D721Med (cell line): ENCODE data around the gene PLEKHN1.

Experiments used
- DNase-seq: peaks from one replicate; pipeline ENCODE4 v3.0.0; 2011; ENCODE audit warnings: low spot score; ENCODE audit not compliant: insufficient read length
- FAIRE-seq: peaks from 2 replicates; lab custom pipeline; 2011; peaks lifted over from hg19 to GRCh38; lab: Jason Lieb, UNC
- CTCF ChIP-seq: IDR thresholded peaks from 2 replicates; pipeline ENCODE4 v1.5.1; 2012; ENCODE audit warnings: mild to moderate bottlenecking, control low read depth; ENCODE audit not compliant: insufficient read depth; ENCODE audit errors: missing control alignments

Gene PLEKHN1

GRCh38 chr1:964691-965525, 1.4 kb upstream of the PLEKHN1 start:
- no peak for TF ChIP-seq CTCF
- DNase-seq: no peak
- no peak for FAIRE-seq

GRCh38 chr1:965526-966134, 652 bp upstream of the PLEKHN1 start:
- DNase-seq (no peak), FAIRE-seq (no peak)
- TF ChIP-seq CTCF: no peak

GRCh38 chr1:966704-967300, 520 bp downstream of the PLEKHN1 start:
- FAIRE-seq (no peak), DNase-seq (no peak)
- TF ChIP-seq CTCF: no peak

GRCh38 chr1:967466-968343, 1.4 kb downstream of the PLEKHN1 start:
- TF ChIP-seq CTCF: no peak
- no peak for FAIRE-seq
- DNase-seq: no peak

GRCh38 chr1:969260-969855, 3.1 kb downstream of the PLEKHN1 start:
- DNase-seq (no peak), FAIRE-seq (no peak)
- no peak for TF ChIP-seq CTCF

GRCh38 chr1:970242-970972, 4.1 kb downstream of the PLEKHN1 start:
- no peak for TF ChIP-seq CTCF
- DNase-seq (no peak), FAIRE-seq (no peak)
